ENCODE results near the gene TLR9.

- TF ChIP-seq ZNF274 (IDR thresholded peaks at IDR 0.05; ENCODE audit: low read depth, low read length) (no peak), SUZ12 (IDR thresholded peaks at IDR 0.05; ENCODE audit: extremely low read depth, insufficient read depth, insufficient read length) (no peak), YY1 (IDR thresholded peaks at IDR 0.05; ENCODE audit: insufficient read depth, insufficient read length) (no peak)
These were observed 47.4 kb upstream of the TLR9 start for GRCh38 chr3:52272831-52273230.

Data from NT2/D1 (cell line).